Measurements from ENCODE around the gene CRABP1. TPM values are rescaled to one million over a fixed set of nuclear protein-coding genes. Genes with fewer than 3 reads are reported as not detected.

The CRABP1 gene
- total and polyA plus RNA-seq, 4 donors, result 1.9 TPM; not detected in 3

GRCh38 chr15:78361771-78362506, 21.8 kb downstream of the CRABP1 start:
- Histone ChIP-seq H3K4me1 (ENCODE audit: control insufficient read depth in 1 of 2, insufficient read depth in 2 of 2, low read length in 2 of 2) (no peaks in the 10 kb centered on the region), H3K4me3 (ENCODE audit: low read length in 2 of 2) (no peak overlapping the region), H3K9me3 (ENCODE audit: control insufficient read depth, low read length) (no peaks in the 10 kb centered on the region), H3K27ac (ENCODE audit: low read depth in 1 of 2, low read length in 2 of 2) (no peak overlapping the region), H3K27me3 (ENCODE audit: control insufficient read depth in 1 of 2, insufficient read depth in 2 of 2, low read length in 1 of 2) (no peaks in the 10 kb centered on the region), H3K36me3 (ENCODE audit: control insufficient read depth in 1 of 2, insufficient read depth in 2 of 2, low read length in 1 of 2) (no peaks in the 10 kb centered on the region)
- 74 to 75% methylated on average over 6 of the region's 6 CpGs for WGBS, 2 donors
- no peak for ATAC-seq (ENCODE audit: low FRiP score)
- intact Hi-C loops (cut with DNase I), result no loop called here
- DNase-seq, result no peak

- DNase-seq (no peak), ATAC-seq (ENCODE audit: low FRiP score) (no peak)
- H3K9me3 ChIP-seq (ENCODE audit: control insufficient read depth, low read length), result no peaks in the 10 kb centered on the region
- no peaks in the 10 kb centered on the region for H3K27me3 ChIP-seq (ENCODE audit: control insufficient read depth in 1 of 2, insufficient read depth in 2 of 2, low read length in 1 of 2)
- intact Hi-C loops (cut with DNase I), result no loop called here
- no peak overlapping the region for H3K4me3 ChIP-seq (ENCODE audit: low read length in 2 of 2)
- no peaks in the 10 kb centered on the region for H3K4me1 ChIP-seq (ENCODE audit: control insufficient read depth in 1 of 2, insufficient read depth in 2 of 2, low read length in 2 of 2)
- no peaks in the 10 kb centered on the region for H3K36me3 ChIP-seq (ENCODE audit: control insufficient read depth in 1 of 2, insufficient read depth in 2 of 2, low read length in 1 of 2)
- WGBS, 2 donors, result 78 to 80% methylated on average over 8 of the region's 8 CpGs
- H3K27ac ChIP-seq (ENCODE audit: low read depth in 1 of 2, low read length in 2 of 2), result no peak overlapping the region
Measured at GRCh38 chr15:78362716-78363380, 22.7 kb downstream of the CRABP1 start.

GRCh38 chr15:78363381-78363734, 23.2 kb downstream of the CRABP1 start:
- Histone ChIP-seq H3K27ac (ENCODE audit: low read depth in 1 of 2, low read length in 2 of 2) (no peak overlapping the region), H3K4me1 (ENCODE audit: control insufficient read depth in 1 of 2, insufficient read depth in 2 of 2, low read length in 2 of 2) (no peaks in the 10 kb centered on the region), H3K9me3 (ENCODE audit: control insufficient read depth, low read length) (no peaks in the 10 kb centered on the region), H3K36me3 (ENCODE audit: control insufficient read depth in 1 of 2, insufficient read depth in 2 of 2, low read length in 1 of 2) (no peaks in the 10 kb centered on the region), H3K27me3 (ENCODE audit: control insufficient read depth in 1 of 2, insufficient read depth in 2 of 2, low read length in 1 of 2) (no peaks in the 10 kb centered on the region), H3K4me3 (ENCODE audit: low read length in 2 of 2) (no peak overlapping the region)
- DNase-seq, result no peak
- intact Hi-C loops (cut with DNase I), result no loop called here
- 87 to 92% methylated on average over 6 of the region's 6 CpGs for WGBS, 2 donors
- no peak for ATAC-seq (ENCODE audit: low FRiP score)

- H3K4me3 ChIP-seq (ENCODE audit: low read length in 2 of 2), result no peak overlapping the region
- no peak overlapping the region for H3K27ac ChIP-seq (ENCODE audit: low read depth in 1 of 2, low read length in 2 of 2)
- no peaks in the 10 kb centered on the region for H3K36me3 ChIP-seq (ENCODE audit: control insufficient read depth in 1 of 2, insufficient read depth in 2 of 2, low read length in 1 of 2)
- H3K27me3 ChIP-seq (ENCODE audit: control insufficient read depth in 1 of 2, insufficient read depth in 2 of 2, low read length in 1 of 2), result no peaks in the 10 kb centered on the region
- H3K9me3 ChIP-seq (ENCODE audit: control insufficient read depth, low read length), result no peaks in the 10 kb centered on the region
- WGBS, 2 donors, result 32 to 46% methylated on average over 7 of the region's 7 CpGs
- H3K4me1 ChIP-seq (ENCODE audit: control insufficient read depth in 1 of 2, insufficient read depth in 2 of 2, low read length in 2 of 2), result no peaks in the 10 kb centered on the region
- intact Hi-C loops (cut with DNase I), result no loop called here
- DNase-seq, result no peak
- ATAC-seq (ENCODE audit: low FRiP score), result no peak
Measured at GRCh38 chr15:78364233-78364632, 24.1 kb downstream of the CRABP1 start.

GRCh38 chr15:78365917-78366316, 25.8 kb downstream of the CRABP1 start:
- Histone ChIP-seq H3K27ac (ENCODE audit: low read depth in 1 of 2, low read length in 2 of 2) (no peak overlapping the region), H3K36me3 (ENCODE audit: control insufficient read depth in 1 of 2, insufficient read depth in 2 of 2, low read length in 1 of 2) (no peaks in the 10 kb centered on the region), H3K4me3 (ENCODE audit: low read length in 2 of 2) (no peak overlapping the region), H3K4me1 (ENCODE audit: control insufficient read depth in 1 of 2, insufficient read depth in 2 of 2, low read length in 2 of 2) (no peaks in the 10 kb centered on the region), H3K27me3 (ENCODE audit: control insufficient read depth in 1 of 2, insufficient read depth in 2 of 2, low read length in 1 of 2) (no peaks in the 10 kb centered on the region), H3K9me3 (ENCODE audit: control insufficient read depth, low read length) (no peaks in the 10 kb centered on the region)
- ATAC-seq (ENCODE audit: low FRiP score) (no peak), DNase-seq (no peak)
- WGBS, 2 donors, result 20 to 26% methylated on average over 8 of the region's 8 CpGs
- intact Hi-C loops (cut with DNase I), result no loop called here

- H3K9me3 ChIP-seq (ENCODE audit: control insufficient read depth, low read length), result no peaks in the 10 kb centered on the region
- no peaks in the 10 kb centered on the region for H3K4me1 ChIP-seq (ENCODE audit: control insufficient read depth in 1 of 2, insufficient read depth in 2 of 2, low read length in 2 of 2)
- no peak overlapping the region for H3K4me3 ChIP-seq (ENCODE audit: low read length in 2 of 2)
- ATAC-seq (ENCODE audit: low FRiP score), result no peak
- 88 to 89% methylated on average over 5 of the region's 5 CpGs for WGBS, 2 donors
- H3K27me3 ChIP-seq (ENCODE audit: control insufficient read depth in 1 of 2, insufficient read depth in 2 of 2, low read length in 1 of 2), result no peaks in the 10 kb centered on the region
- H3K27ac ChIP-seq (ENCODE audit: low read depth in 1 of 2, low read length in 2 of 2), result no peak overlapping the region
- H3K36me3 ChIP-seq (ENCODE audit: control insufficient read depth in 1 of 2, insufficient read depth in 2 of 2, low read length in 1 of 2), result no peaks in the 10 kb centered on the region
- intact Hi-C loops (cut with DNase I), result no loop called here
- no peak for DNase-seq
Measured at GRCh38 chr15:78366342-78366741, 26.2 kb downstream of the CRABP1 start.

GRCh38 chr15:78368651-78369050, 28.5 kb downstream of the CRABP1 start:
- Histone ChIP-seq H3K9me3 (ENCODE audit: control insufficient read depth, low read length) (no peaks in the 10 kb centered on the region), H3K4me3 (ENCODE audit: low read length in 2 of 2) (no peak overlapping the region), H3K27me3 (ENCODE audit: control insufficient read depth in 1 of 2, insufficient read depth in 2 of 2, low read length in 1 of 2) (no peaks in the 10 kb centered on the region), H3K4me1 (ENCODE audit: control insufficient read depth in 1 of 2, insufficient read depth in 2 of 2, low read length in 2 of 2) (no peaks in the 10 kb centered on the region), H3K27ac (ENCODE audit: low read depth in 1 of 2, low read length in 2 of 2) (no peak overlapping the region), H3K36me3 (ENCODE audit: control insufficient read depth in 1 of 2, insufficient read depth in 2 of 2, low read length in 1 of 2) (no peaks in the 10 kb centered on the region)
- intact Hi-C loops (cut with DNase I), result no loop called here
- ATAC-seq (ENCODE audit: low FRiP score) (no peak), DNase-seq (no peak)
- WGBS, 2 donors, result 20 to 34% methylated on average over 5 of the region's 5 CpGs

- ATAC-seq (ENCODE audit: low FRiP score), result no peak
Measured at GRCh38 chr15:78369161-78369560, 29.0 kb downstream of the CRABP1 start.

GRCh38 chr15:78370013-78370412, 29.9 kb downstream of the CRABP1 start:
- intact Hi-C loops (cut with DNase I), result no loop called here
- DNase-seq (no peak), ATAC-seq (ENCODE audit: low FRiP score) (no peak)
- no peaks in the 10 kb centered on the region for H3K36me3 ChIP-seq (ENCODE audit: control insufficient read depth in 1 of 2, insufficient read depth in 2 of 2, low read length in 1 of 2)
- no peaks in the 10 kb centered on the region for H3K27me3 ChIP-seq (ENCODE audit: control insufficient read depth in 1 of 2, insufficient read depth in 2 of 2, low read length in 1 of 2)
- H3K4me1 ChIP-seq (ENCODE audit: control insufficient read depth in 1 of 2, insufficient read depth in 2 of 2, low read length in 2 of 2), result no peaks in the 10 kb centered on the region
- no peak overlapping the region for H3K27ac ChIP-seq (ENCODE audit: low read depth in 1 of 2, low read length in 2 of 2)
- H3K4me3 ChIP-seq (ENCODE audit: low read length in 2 of 2), result no peak overlapping the region
- H3K9me3 ChIP-seq (ENCODE audit: control insufficient read depth, low read length), result no peaks in the 10 kb centered on the region
- 66 to 71% methylated on average over 6 of the region's 6 CpGs for WGBS, 2 donors

More at GRCh38 chr15:78369161-78369560, 29.0 kb downstream of the CRABP1 start:
- H3K4me1 ChIP-seq (ENCODE audit: control insufficient read depth in 1 of 2, insufficient read depth in 2 of 2, low read length in 2 of 2), result no peaks in the 10 kb centered on the region
- H3K4me3 ChIP-seq (ENCODE audit: low read length in 2 of 2), result no peak overlapping the region
- DNase-seq, result no peak
- no peak overlapping the region for H3K27ac ChIP-seq (ENCODE audit: low read depth in 1 of 2, low read length in 2 of 2)
- H3K27me3 ChIP-seq (ENCODE audit: control insufficient read depth in 1 of 2, insufficient read depth in 2 of 2, low read length in 1 of 2), result no peaks in the 10 kb centered on the region
- no peaks in the 10 kb centered on the region for H3K9me3 ChIP-seq (ENCODE audit: control insufficient read depth, low read length)
- 64 to 69% methylated on average over 3 of the region's 3 CpGs for WGBS, 2 donors
- no peaks in the 10 kb centered on the region for H3K36me3 ChIP-seq (ENCODE audit: control insufficient read depth in 1 of 2, insufficient read depth in 2 of 2, low read length in 1 of 2)
- intact Hi-C loops (cut with DNase I), result no loop called here

Data from aorta (tissue), 5 donors.